HT1080 (cell line): Measurements from ENCODE around the gene LAMA5. TPM values are rescaled to one million over a fixed set of nuclear protein-coding genes. Genes with fewer than 3 reads are reported as not detected.

ENCODE experiments used
- DNase-seq: peaks from one replicate; pipeline ENCODE4 v3.0.0-alpha.2; 2015; ENCODE audit warnings: low read depth
- total RNA-seq: library from RNA; depleted of rRNA; stranded (reverse); fragments of >200 nt; shearing (Covaris generic); gene quantifications from 2 replicates; pipeline ENCODE4 v1.2.3, GENCODE V29; 2014; rRNA removed

The LAMA5 gene
- total RNA-seq, 1 experiment from 2014 or later: 20.1 TPM

- DNase-seq: no peak
Measured at GRCh38 chr20:62273416-62273815, 93.7 kb downstream of the LAMA5 start.

- no peak for DNase-seq
Measured at GRCh38 chr20:62272200-62272599, 94.9 kb downstream of the LAMA5 start.

- DNase-seq: no peak
Measured at GRCh38 chr20:62269871-62270270, 97.2 kb downstream of the LAMA5 start.

- DNase-seq: no peak
Measured at GRCh38 chr20:62269378-62269777, 97.7 kb downstream of the LAMA5 start.

GRCh38 chr20:62268228-62268900 lies 98.7 kb downstream of the LAMA5 start:
- no peak for DNase-seq

- no peak for DNase-seq
Measured at GRCh38 chr20:62267543-62267942, 99.6 kb downstream of the LAMA5 start.

- no peak for DNase-seq
Measured at GRCh38 chr20:62266851-62267250, 100.3 kb downstream of the LAMA5 start.

- no peak for DNase-seq
Measured at GRCh38 chr20:62266340-62266739, 100.8 kb downstream of the LAMA5 start.

- DNase-seq: no peak
Measured at GRCh38 chr20:62265365-62265764, 101.7 kb downstream of the LAMA5 start.

- no peak for DNase-seq
Measured at GRCh38 chr20:62263396-62263795, 103.7 kb downstream of the LAMA5 start.

GRCh38 chr20:62262064-62262463 lies 105.0 kb downstream of the LAMA5 start:
- DNase-seq: no peak

GRCh38 chr20:62259294-62259565 lies 107.9 kb downstream of the LAMA5 start:
- no peak for DNase-seq

Other genes starting within 250 kb of the LAMA5 start
- 35.6 and 39.7 TPM in 2 replicates for gene LSM14B, start 244.8 kb downstream of the LAMA5 start, total RNA-seq
- 550 and 564 TPM in 2 replicates for gene PSMA7, start 223.9 kb downstream of the LAMA5 start, total RNA-seq
- 12.8 and 13.0 TPM in 2 replicates for gene SS18L1, start 223.5 kb downstream of the LAMA5 start, total RNA-seq
- 36.8 and 39.1 TPM in 2 replicates for gene MTG2, start 184.3 kb downstream of the LAMA5 start, total RNA-seq
- gene HRH3, start 147.0 kb downstream of the LAMA5 start, total RNA-seq: not detected in 2 replicates
- gene OSBPL2, start 128.8 kb downstream of the LAMA5 start, total RNA-seq: 13.4 and 17.6 TPM in 2 replicates
- 450 and 452 TPM in 2 replicates for gene ADRM1, start 64.3 kb downstream of the LAMA5 start, total RNA-seq
- gene RPS21, start 19.8 kb upstream of the LAMA5 start, total RNA-seq: 2,418 and 4,004 TPM in 2 replicates
- 2.9 and 3.3 TPM in 2 replicates for gene CABLES2, start 40.0 kb upstream of the LAMA5 start, total RNA-seq
- not detected in 2 replicates for gene RBBP8NL, start 60.2 kb upstream of the LAMA5 start, total RNA-seq
- gene GATA5, start 108.7 kb upstream of the LAMA5 start, total RNA-seq: not detected in 2 replicates